Measurements from ENCODE around the gene HSPA9. TPM values are rescaled to one million over a fixed set of nuclear protein-coding genes. Genes with fewer than 3 reads are reported as not detected.

HSPA9 gene
- polyA plus RNA-seq, 1 donor (not counting 4 experiments of a cell fraction or from before 2014, with no cell fraction given): 195 TPM

GRCh38 chr5:138564242-138564641 lies 11.0 kb downstream of the HSPA9 start:
- no peak overlapping the region for H2AFZ ChIP-seq (ENCODE audit: control insufficient read depth, low read length)
- peaks cover 21% of the 10 kb centered on the region for H4K20me1 ChIP-seq (ENCODE audit: control insufficient read depth, extremely low read depth, insufficient read depth, low read length)
- no peaks in the 10 kb centered on the region for H3K9me3 ChIP-seq (ENCODE audit: control insufficient read depth, low read depth, low read length)
- H3K4me1 ChIP-seq (ENCODE audit: control insufficient read depth, extremely low read depth, insufficient read depth, low read length): no peaks in the 10 kb centered on the region
- H3K4me2 ChIP-seq (ENCODE audit: control insufficient read depth, extremely low read depth, insufficient read depth, low read depth, low read length): no peak overlapping the region
- H3K27ac ChIP-seq (ENCODE audit: control insufficient read depth, insufficient read depth, low read length): no peak overlapping the region
- H3K9ac ChIP-seq (ENCODE audit: control insufficient read depth, extremely low read depth, insufficient read depth, low read length): no peak overlapping the region
- dilution Hi-C loops (cut with MboI; ENCODE audit: extremely low pct_ligation_motif_present, low sequenced_read_pairs): no loop called here
- DNase-seq (ENCODE audit: low read depth, low spot score): no peak
- TF ChIP-seq EZH2 (IDR thresholded peaks at IDR 0.05; ENCODE audit: low read length) (no peak), CTCF (optimal IDR thresholded peaks at IDR 0.05 in 1 of 3, IDR thresholded peaks at IDR 0.05 in 1 of 3, conservative IDR thresholded peaks at IDR 0.05 in 1 of 3; ENCODE audit: extremely low read depth in 1 of 3, insufficient read depth in 2 of 3, low read length in 3 of 3) (no peak)
- H3K4me3 ChIP-seq (ENCODE audit: control insufficient read depth in 2 of 3, extremely low read depth in 1 of 3, insufficient read depth in 2 of 3, low read depth in 1 of 3, low read length in 3 of 3): no peak overlapping the region
- peaks cover 48 to 54% of the 10 kb centered on the region in 2 experiments for H3K36me3 ChIP-seq (ENCODE audit: control insufficient read depth in 2 of 2, extremely low read depth in 1 of 2, insufficient read depth in 2 of 2, low read length in 2 of 2)
- H3K79me2 ChIP-seq (ENCODE audit: control insufficient read depth, insufficient read depth, low read length): peaks cover 67% of the 10 kb centered on the region
- no peak for FAIRE-seq
- H3K9me1 ChIP-seq (ENCODE audit: control insufficient read depth, extremely low read depth, insufficient read depth, low read length): no peaks in the 10 kb centered on the region
- H3K27me3 ChIP-seq (ENCODE audit: control insufficient read depth, extremely low read depth, insufficient read depth, low read length): no peaks in the 10 kb centered on the region

GRCh38 chr5:138563340-138564118 lies 11.7 kb downstream of the HSPA9 start:
- Histone ChIP-seq H3K4me2 (ENCODE audit: control insufficient read depth, extremely low read depth, insufficient read depth, low read depth, low read length) (no peak overlapping the region), H3K36me3 (ENCODE audit: control insufficient read depth in 2 of 2, extremely low read depth in 1 of 2, insufficient read depth in 2 of 2, low read length in 2 of 2) (peaks cover 46 to 60% of the 10 kb centered on the region in 2 experiments), H3K4me1 (ENCODE audit: control insufficient read depth, extremely low read depth, insufficient read depth, low read length) (no peaks in the 10 kb centered on the region), H3K27me3 (ENCODE audit: control insufficient read depth, extremely low read depth, insufficient read depth, low read length) (no peaks in the 10 kb centered on the region), H2AFZ (ENCODE audit: control insufficient read depth, low read length) (no peak overlapping the region), H3K27ac (ENCODE audit: control insufficient read depth, insufficient read depth, low read length) (no peak overlapping the region), H3K4me3 (ENCODE audit: control insufficient read depth in 2 of 3, extremely low read depth in 1 of 3, insufficient read depth in 2 of 3, low read depth in 1 of 3, low read length in 3 of 3) (no peak overlapping the region), H3K9me3 (ENCODE audit: control insufficient read depth, low read depth, low read length) (no peaks in the 10 kb centered on the region), H4K20me1 (ENCODE audit: control insufficient read depth, extremely low read depth, insufficient read depth, low read length) (peaks cover 24% of the 10 kb centered on the region), H3K9me1 (ENCODE audit: control insufficient read depth, extremely low read depth, insufficient read depth, low read length) (no peaks in the 10 kb centered on the region), H3K9ac (ENCODE audit: control insufficient read depth, extremely low read depth, insufficient read depth, low read length) (no peak overlapping the region), H3K79me2 (ENCODE audit: control insufficient read depth, insufficient read depth, low read length) (peaks cover 69% of the 10 kb centered on the region)
- FAIRE-seq (no peak), DNase-seq (ENCODE audit: low read depth, low spot score) (no peak)
- TF ChIP-seq EZH2 (IDR thresholded peaks at IDR 0.05; ENCODE audit: low read length): no peak
- TF ChIP-seq CTCF (optimal IDR thresholded peaks at IDR 0.05 in 1 of 3, IDR thresholded peaks at IDR 0.05 in 1 of 3, conservative IDR thresholded peaks at IDR 0.05 in 1 of 3; ENCODE audit: extremely low read depth in 1 of 3, insufficient read depth in 2 of 3, low read length in 3 of 3): no peak
- dilution Hi-C loops (cut with MboI; ENCODE audit: extremely low pct_ligation_motif_present, low sequenced_read_pairs): no loop called here
